Neural cell (in vitro differentiated cells): ENCODE measurements around the gene CLIP4. TPM values are rescaled to one million over a fixed set of nuclear protein-coding genes. Genes with fewer than 3 reads are reported as not detected.

Experiments used
- H2AFZ ChIP-seq: fragments of 200-600, 300-800 bp; sonication (generic), shearing (Covaris generic); 2 replicates; pipeline ENCODE4 v1.6.0; 2014; ENCODE audit warnings: low read depth, mild to moderate bottlenecking, antibody characterized with exemption, low read length, moderate library complexity
- H3F3A ChIP-seq: fragments of 200-600 bp; shearing (Covaris generic); 2 replicates; pipeline ENCODE4 v1.6.1; 2016; ENCODE audit warnings: mild to moderate bottlenecking, moderate library complexity, mixed read lengths, antibody characterized with exemption, low read length; ENCODE audit not compliant: insufficient read depth, poor library complexity, severe bottlenecking
- H3K27ac ChIP-seq: fragments of 200-600, 300-800 bp; sonication (generic), shearing (Covaris generic); 2 replicates; pipeline ENCODE4 v1.5.1; 2014; ENCODE audit warnings: mild to moderate bottlenecking, low read length, moderate library complexity
- H3K27me3 ChIP-seq: fragments of 300-800, 200-600 bp; sonication (generic), shearing (Covaris generic); 2 replicates; pipeline ENCODE4 v1.6.0; 2014; ENCODE audit warnings: mild to moderate bottlenecking, low read depth, low read length, moderate library complexity; ENCODE audit not compliant: insufficient read depth
- H3K36me3 ChIP-seq: fragments of 300-800, 200-600 bp; sonication (generic), shearing (Covaris generic); 2 replicates; pipeline ENCODE4 v1.5.1; 2014; ENCODE audit warnings: mild to moderate bottlenecking, antibody characterized with exemption, low read length, moderate library complexity; ENCODE audit not compliant: insufficient read depth
- H3K4me2 ChIP-seq: fragments of 300-800, 200-600 bp; sonication (generic), shearing (Covaris generic); 2 replicates; pipeline ENCODE4 v1.6.0; 2014; ENCODE audit warnings: mild to moderate bottlenecking, low read length
- H3K4me3 ChIP-seq: fragments of 300-800, 200-600 bp; sonication (generic), shearing (Covaris generic); 2 replicates; pipeline ENCODE4 v1.5.1; 2014; ENCODE audit warnings: mild to moderate bottlenecking, low read length, moderate library complexity
- H3K79me2 ChIP-seq: fragments of 200-600 bp; shearing (Covaris generic); replicated peaks from 2 replicates; pipeline ENCODE4 v1.6.0; 2014; ENCODE audit warnings: mild to moderate bottlenecking, low read length, moderate library complexity; ENCODE audit not compliant: insufficient read depth
- H3K9ac ChIP-seq: fragments of 300-800, 200-600 bp; sonication (generic), shearing (Covaris generic); 2 replicates; pipeline ENCODE4 v1.6.1; 2016; ENCODE audit warnings: mild to moderate bottlenecking, low read length, mixed read lengths
- H3K9me2 ChIP-seq: fragments of 200-600 bp; shearing (Covaris generic); 2 replicates; pipeline ENCODE4 v1.6.1; 2016; ENCODE audit warnings: mild to moderate bottlenecking, low read length, mixed read lengths; ENCODE audit not compliant: insufficient read depth
- H3K9me3 ChIP-seq: fragments of 200-600, 300-800 bp; sonication (generic), shearing (Covaris generic); 2 replicates; pipeline ENCODE4 v1.6.1; 2016; ENCODE audit warnings: mild to moderate bottlenecking, mixed run types, low read length, moderate library complexity, mixed read lengths
- H4K20me1 ChIP-seq: fragments of 200-600 bp; shearing (Covaris generic); 2 replicates; pipeline ENCODE4 v1.6.1; 2016; ENCODE audit warnings: mild to moderate bottlenecking, mixed run types; ENCODE audit not compliant: insufficient read depth
- EP300 ChIP-seq: fragments of 450-650 bp; conservative IDR thresholded peaks from 2 replicates; pipeline ENCODE4 v1.6.1; 2014; ENCODE audit warnings: antibody characterized with exemption, mild to moderate bottlenecking, moderate library complexity; ENCODE audit not compliant: poor library complexity, severe bottlenecking
- EZH2 ChIP-seq: fragments of 200-600, 300-800 bp; shearing (Covaris generic), sonication (generic); IDR thresholded peaks from 2 replicates; pipeline ENCODE4 v1.6.1; 2014; ENCODE audit warnings: antibody characterized with exemption, low read length, borderline replicate concordance, mild to moderate bottlenecking; ENCODE audit not compliant: insufficient read depth, poor library complexity, severe bottlenecking
- MXI1 ChIP-seq: fragments of 450-650 bp; conservative IDR thresholded peaks from 2 replicates; pipeline ENCODE4 v1.6.1; 2014; ENCODE audit warnings: antibody characterized with exemption, mild to moderate bottlenecking; ENCODE audit not compliant: poor library complexity, severe bottlenecking
- POLR2AphosphoS5 ChIP-seq: IDR thresholded peaks from 2 replicates; pipeline ENCODE4 v1.6.1; 2012
- RAD21 ChIP-seq: fragments of 450-650 bp; conservative IDR thresholded peaks from 2 replicates; pipeline ENCODE4 v1.6.1; 2014; ENCODE audit warnings: antibody characterized with exemption, mild to moderate bottlenecking, moderate library complexity
- REST ChIP-seq: IDR thresholded peaks from 2 replicates; pipeline ENCODE4 v1.6.1; 2012; ENCODE audit warnings: borderline replicate concordance
- SMC3 ChIP-seq: fragments of 450-650 bp; conservative IDR thresholded peaks from 2 replicates; pipeline ENCODE4 v1.6.1; 2014; ENCODE audit warnings: antibody characterized with exemption, mild to moderate bottlenecking, moderate library complexity; ENCODE audit not compliant: poor library complexity
- TAF1 ChIP-seq: IDR thresholded peaks from 2 replicates; pipeline ENCODE4 v1.6.1; 2012; ENCODE audit warnings: low read depth
- polyA plus RNA-seq: library from polyadenylated mRNA; depleted of rRNA; stranded (reverse); fragments of >200 nt; gene quantifications from 2 replicates; pipeline ENCODE4 v1.2.3, GENCODE V29; 2014
- TF ChIP-seq, protein P1 (sequence below): fragments of 450-650 bp; IDR thresholded peaks from 2 replicates; pipeline ENCODE4 v1.5.1; 2014; ENCODE audit warnings: antibody characterized with exemption, mild to moderate bottlenecking, moderate library complexity; ENCODE audit not compliant: poor library complexity, severe bottlenecking

CLIP4 gene
- polyA plus RNA-seq, 1 donor from 2014 or later: 10.2 TPM

GRCh38 chr2:29159125-29159524 is 43.9 kb downstream of the CLIP4 start:
- H3F3A ChIP-seq: no peaks in the 10 kb centered on the region
- H3K4me2 ChIP-seq: no peak overlapping the region
- H3K27ac ChIP-seq: no peak overlapping the region
- H3K9ac ChIP-seq: no peak overlapping the region
- no peaks in the 10 kb centered on the region for H3K9me2 ChIP-seq
- H3K9me3 ChIP-seq: no peaks in the 10 kb centered on the region
- no peak overlapping the region for H2AFZ ChIP-seq
- no peaks in the 10 kb centered on the region for H3K36me3 ChIP-seq
- TF ChIP-seq EP300: no peak
- no peak for TF ChIP-seq EZH2
- TF ChIP-seq, protein P1, sequence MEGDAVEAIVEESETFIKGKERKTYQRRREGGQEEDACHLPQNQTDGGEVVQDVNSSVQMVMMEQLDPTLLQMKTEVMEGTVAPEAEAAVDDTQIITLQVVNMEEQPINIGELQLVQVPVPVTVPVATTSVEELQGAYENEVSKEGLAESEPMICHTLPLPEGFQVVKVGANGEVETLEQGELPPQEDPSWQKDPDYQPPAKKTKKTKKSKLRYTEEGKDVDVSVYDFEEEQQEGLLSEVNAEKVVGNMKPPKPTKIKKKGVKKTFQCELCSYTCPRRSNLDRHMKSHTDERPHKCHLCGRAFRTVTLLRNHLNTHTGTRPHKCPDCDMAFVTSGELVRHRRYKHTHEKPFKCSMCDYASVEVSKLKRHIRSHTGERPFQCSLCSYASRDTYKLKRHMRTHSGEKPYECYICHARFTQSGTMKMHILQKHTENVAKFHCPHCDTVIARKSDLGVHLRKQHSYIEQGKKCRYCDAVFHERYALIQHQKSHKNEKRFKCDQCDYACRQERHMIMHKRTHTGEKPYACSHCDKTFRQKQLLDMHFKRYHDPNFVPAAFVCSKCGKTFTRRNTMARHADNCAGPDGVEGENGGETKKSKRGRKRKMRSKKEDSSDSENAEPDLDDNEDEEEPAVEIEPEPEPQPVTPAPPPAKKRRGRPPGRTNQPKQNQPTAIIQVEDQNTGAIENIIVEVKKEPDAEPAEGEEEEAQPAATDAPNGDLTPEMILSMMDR: no peak
- no peak for TF ChIP-seq TAF1
- TF ChIP-seq SMC3: no peak
- TF ChIP-seq RAD21: no peak
- no peak for TF ChIP-seq REST
- no peak for TF ChIP-seq MXI1
- no peak for TF ChIP-seq POLR2AphosphoS5
- H4K20me1 ChIP-seq: no peaks in the 10 kb centered on the region
- H3K4me3 ChIP-seq: no peak overlapping the region
- no peaks in the 10 kb centered on the region for H3K27me3 ChIP-seq
- H3K79me2 ChIP-seq: no peaks in the 10 kb centered on the region

DNA sequence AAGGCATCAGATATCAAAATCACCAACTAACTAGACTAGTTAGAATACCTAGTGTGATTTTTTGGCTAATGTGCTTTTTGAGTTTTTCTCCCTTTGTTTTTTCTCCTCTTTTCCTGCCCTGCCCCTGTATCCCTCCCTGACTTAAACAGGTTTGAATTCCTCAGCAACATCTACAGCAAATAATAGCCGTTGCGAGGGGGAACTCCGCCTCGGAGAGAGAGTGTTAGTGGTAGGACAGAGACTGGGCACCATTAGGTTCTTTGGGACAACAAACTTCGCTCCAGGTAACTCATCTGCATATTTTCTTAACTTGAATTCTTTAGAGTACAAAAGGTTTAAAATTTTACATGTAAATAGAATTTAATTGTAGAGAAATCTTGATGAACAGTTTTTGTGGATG is 45.0 kb downstream of the CLIP4 start:
- Histone ChIP-seq H3K9me2 (no peaks in the 10 kb centered on the region), H3K36me3 (no peaks in the 10 kb centered on the region), H3K9me3 (no peaks in the 10 kb centered on the region), H3K27me3 (no peaks in the 10 kb centered on the region), H3K4me3 (no peak overlapping the region), H4K20me1 (no peaks in the 10 kb centered on the region), H3K79me2 (no peaks in the 10 kb centered on the region), H3F3A (peaks cover 4% of the 10 kb centered on the region), H2AFZ (no peak overlapping the region), H3K9ac (no peak overlapping the region), H3K27ac (no peak overlapping the region), H3K4me2 (no peak overlapping the region)
- TF ChIP-seq EZH2 (no peak), RAD21 (no peak), MXI1 (no peak), SMC3 (no peak), TAF1 (no peak), EP300 (no peak), POLR2AphosphoS5 (no peak), REST (no peak)
- TF ChIP-seq, protein P1: no peak
